T-helper 9 cell (primary cell): Measurements from ENCODE around the gene PCBP1.
"Not testable (repeated sequence)": the region's sequence is repeated elsewhere in the genome, so short reads cannot be mapped to it uniquely, and the experiment has no call there.

Source experiments
- DNase-seq: peaks from one replicate; pipeline ENCODE4 v3.0.0-alpha.2; 2020

PCBP1 gene

DNA sequence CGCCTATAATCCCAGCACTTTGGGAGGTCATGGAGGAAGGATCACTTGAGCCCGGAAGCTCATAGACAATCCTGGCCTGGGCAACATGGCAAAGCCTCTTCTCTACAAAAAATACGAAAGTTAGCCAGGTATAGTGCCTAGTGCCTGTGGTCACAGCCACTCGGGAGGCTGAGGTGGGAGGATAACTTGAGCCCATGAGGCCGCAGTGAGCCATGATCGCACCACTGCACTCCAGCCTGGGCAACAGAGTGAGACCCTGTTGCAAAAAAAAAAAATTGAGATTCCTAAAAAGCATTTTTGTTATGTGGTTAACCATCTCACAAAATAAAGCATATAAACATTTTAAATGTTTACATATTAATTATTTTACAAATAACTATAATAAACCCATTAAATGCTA is 13.9 kb downstream of the PCBP1 start:
- DNase-seq: no peak

- not testable (repeated sequence) for DNase-seq
Observed at GRCh38 chr2:70101686-70102085, 14.4 kb downstream of the PCBP1 start.

DNA sequence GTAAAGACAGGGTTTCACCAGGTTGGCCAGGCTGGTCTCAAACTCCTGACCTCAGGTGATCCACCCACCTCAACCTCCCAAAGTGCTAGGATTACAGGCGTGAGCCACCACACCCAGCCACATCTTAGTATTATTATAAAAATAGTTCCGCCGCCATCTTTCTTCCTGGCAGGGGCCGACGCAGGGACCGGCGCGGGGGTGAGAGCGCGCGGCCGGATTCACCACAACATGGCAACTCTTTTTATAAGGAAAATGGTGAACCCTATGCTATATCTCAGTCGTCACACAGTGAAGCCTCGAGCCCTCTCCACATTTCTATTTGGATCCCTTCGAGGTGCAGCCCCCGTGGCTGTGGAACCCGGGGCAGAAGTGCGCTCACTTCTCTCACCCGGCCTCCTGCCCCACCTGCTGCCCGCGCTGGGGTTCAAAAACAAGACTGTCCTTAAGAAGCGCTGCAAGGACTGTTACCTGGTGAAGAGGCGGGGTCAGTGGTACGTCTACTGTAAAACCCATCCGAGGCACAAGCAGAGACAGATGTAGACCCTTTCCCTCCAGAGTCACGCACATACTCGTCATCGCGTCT is 15.1 kb downstream of the PCBP1 start:
- not testable (repeated sequence) for DNase-seq

GRCh38 chr2:70103531-70104061 is 16.3 kb downstream of the PCBP1 start:
- DNase-seq: no peak

DNA sequence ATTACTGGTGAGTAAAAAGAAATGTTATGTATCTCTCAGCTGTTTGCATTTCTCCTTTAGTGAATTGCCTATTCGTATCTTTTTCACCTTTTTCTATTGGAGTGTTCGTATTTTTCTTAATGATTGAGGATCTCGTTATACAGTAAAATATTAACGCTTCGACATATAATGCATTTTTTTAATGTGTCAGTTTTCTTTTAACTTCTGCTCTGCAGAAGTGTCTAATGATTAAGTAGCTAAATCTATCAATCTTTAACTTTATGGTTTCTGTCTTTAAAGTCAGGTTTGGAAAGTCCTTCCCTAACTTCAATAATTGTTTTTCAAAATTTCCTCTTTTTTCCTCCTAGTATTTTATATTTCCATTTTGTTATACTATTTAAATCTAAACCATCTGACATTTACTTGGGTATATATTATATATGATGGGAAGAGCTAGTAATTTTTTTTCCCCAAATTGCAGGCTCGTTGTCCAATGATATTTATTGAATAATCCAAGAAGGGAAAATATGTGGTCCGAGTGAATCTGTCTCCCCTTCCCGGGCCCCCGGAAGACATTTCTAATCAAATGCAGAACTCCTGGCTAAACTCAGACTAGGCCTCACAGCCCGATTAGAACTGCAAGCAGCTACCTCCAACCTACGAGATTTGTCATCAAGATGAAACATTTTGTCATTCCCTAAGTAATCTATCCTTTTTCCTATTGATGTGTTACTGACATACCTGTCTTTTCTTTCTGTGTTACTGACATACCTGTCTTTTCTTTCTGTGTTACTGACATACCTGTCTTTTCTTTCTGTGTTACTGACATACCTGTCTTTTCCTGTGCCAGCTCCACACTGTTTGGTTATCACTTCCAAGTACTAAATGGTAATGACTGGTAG is 17.2 kb downstream of the PCBP1 start:
- DNase-seq: no peak

DNA sequence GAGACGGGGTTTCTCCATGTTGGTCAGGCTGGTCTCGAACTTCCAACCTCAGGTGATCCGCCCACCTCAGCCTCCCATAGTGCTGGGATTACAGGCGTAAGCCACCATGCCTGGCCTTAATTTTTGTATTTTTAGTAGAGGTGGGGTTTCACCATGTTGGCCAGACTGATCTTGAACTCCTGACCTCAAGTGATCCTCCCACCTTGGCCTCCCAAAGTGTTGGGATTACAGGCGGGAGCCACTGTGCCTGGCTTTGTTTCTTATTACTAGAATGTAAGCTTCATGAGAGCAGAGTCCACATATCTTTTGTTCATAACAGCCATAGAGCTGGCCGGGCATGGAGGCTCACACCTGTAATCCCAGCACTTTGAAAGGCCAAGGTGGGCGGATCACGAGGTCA is 18.9 kb downstream of the PCBP1 start:
- DNase-seq: not testable (repeated sequence)

- not testable (repeated sequence) for DNase-seq
Observed at GRCh38 chr2:70110397-70110796, 23.1 kb downstream of the PCBP1 start.

DNA sequence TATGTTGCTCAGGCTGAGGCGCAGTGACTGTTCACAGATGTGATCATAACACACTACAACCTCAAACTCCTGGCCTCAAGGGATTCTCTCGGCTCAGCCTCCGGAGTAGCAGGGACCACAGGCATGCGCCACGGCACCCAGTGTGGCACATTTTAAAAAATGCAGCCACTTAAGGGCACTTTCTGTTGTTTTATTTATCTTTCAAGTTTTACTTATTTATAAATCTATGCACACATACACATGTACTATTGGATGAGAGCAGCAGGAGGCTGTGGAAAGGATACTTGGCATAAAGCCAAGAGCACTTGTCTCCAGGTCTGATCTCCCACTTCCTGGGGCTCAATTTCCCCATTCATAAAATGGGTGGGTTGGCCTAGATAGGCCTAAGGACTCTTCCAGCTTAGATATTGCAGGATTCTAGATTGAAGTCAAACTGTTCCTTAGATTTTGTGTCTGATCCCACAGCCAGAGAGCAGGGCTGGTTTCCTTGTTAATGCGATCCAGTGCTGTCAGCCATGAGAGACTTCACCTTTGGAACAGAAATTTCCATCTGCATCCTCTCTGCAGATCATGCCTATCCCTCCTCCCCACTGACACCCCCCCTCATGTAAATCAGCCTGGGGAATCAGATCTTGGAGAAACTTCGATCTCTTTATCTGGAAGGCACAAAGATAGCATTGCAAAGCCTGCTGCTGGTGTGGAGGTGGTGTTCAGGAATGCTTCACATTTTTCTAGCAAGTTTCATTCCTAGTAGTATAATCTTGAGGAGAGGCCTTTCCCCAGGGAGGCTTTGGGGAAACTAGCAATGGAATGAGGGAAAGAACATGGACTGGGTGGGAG is 24.7 kb downstream of the PCBP1 start:
- no peak for DNase-seq

- DNase-seq: no peak
Observed at GRCh38 chr2:70113359-70114070, 26.2 kb downstream of the PCBP1 start.

- no peak for DNase-seq
Observed at GRCh38 chr2:70115646-70116442, 28.6 kb downstream of the PCBP1 start.

DNA sequence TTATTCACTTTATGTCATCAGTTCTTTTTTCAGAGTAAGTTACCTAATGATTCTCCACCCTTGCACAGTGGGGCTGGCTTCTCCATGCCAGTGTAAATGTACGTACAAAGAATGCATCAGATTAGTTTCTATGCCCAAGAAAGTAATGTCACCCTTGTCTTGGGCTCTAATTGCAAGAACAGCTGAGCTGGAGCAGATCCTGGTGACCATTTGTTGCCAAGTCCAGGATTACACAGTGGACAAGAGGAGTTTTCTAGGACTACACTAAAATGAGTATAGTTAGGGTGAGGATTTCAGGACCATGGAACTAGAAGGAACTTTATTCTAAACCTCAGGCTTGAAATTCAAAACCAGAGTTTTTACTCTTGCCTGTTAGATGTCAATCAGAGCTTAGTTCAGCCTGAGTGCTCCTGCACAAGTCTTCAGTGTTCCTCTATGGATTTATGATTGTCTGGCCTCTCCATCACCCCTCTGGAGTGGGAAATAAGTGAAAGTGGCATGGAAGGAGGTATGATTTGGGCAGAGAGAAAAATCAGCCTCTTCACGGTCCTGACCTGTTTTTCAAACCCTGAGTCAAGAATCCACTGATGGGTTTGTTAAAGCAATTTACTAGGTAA is 29.8 kb downstream of the PCBP1 start:
- no peak for DNase-seq

- DNase-seq: no peak
Observed at GRCh38 chr2:70118798-70119454, 31.6 kb downstream of the PCBP1 start.

GRCh38 chr2:70121627-70122372 is 34.5 kb downstream of the PCBP1 start:
- DNase-seq: no peak

- DNase-seq: no peak
Observed at GRCh38 chr2:70122470-70122869, 35.2 kb downstream of the PCBP1 start.

DNA sequence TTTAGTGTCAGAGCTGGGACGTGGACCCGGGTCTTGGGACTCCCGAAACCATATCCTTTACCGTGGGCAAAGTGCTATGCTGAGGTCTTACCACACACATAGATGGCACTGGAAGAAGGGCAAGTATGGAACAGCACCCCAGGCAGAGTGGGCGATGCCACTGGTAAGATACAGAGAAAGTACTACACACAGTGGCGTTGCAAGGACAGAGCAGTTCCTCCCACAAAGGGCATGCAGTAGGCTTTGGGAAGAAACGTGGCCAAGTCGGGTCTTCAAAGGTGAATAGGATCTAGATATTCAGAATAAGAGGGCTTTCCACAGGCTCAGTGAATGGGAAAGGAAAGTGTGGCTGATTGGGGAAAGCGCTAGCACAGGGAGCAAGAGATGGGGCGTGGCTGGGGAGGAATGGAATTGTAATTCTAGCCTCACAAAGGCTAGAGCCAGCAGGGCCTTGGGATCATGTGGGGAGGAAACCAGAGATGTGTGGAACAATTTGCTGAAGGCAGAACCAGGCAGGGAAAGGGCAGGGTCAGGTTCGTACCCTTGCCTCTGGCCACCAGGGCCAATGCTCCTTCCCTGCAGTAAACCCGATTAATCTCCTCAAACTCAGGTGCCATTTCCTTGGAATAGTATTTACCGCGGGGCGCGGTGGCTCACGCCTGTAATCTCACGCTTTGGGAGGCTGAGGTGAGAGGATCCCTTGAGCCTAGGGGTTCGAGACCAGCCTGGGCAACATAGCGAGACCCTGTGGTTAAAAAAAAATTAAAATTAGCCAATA is 36.0 kb downstream of the PCBP1 start:
- no peak for DNase-seq

GRCh38 chr2:70123829-70124116 is 36.5 kb downstream of the PCBP1 start:
- DNase-seq: no peak

- peak; percentile 53 for DNase-seq
Observed at GRCh38 chr2:70124983-70125480, 37.8 kb downstream of the PCBP1 start.

DNA sequence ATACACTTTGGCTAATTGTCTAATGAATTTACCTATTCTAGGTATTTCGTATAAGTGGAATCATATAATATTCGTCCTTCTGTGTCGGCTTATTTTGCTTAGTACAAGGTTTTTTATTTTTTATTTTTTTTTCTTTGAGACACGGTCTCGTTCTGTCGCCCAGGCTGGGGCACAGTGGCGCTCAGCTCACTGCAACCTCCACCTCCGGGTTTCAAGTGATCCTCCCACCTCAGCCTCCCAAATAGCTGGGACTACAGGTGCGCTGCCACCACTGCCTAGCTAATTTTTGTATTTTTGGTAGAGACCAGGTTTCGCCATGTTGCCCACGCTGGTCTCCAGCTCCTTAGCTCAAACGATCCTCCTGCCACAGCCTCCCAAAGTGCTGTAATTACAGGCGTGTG is 38.2 kb downstream of the PCBP1 start:
- no peak for DNase-seq

DNA sequence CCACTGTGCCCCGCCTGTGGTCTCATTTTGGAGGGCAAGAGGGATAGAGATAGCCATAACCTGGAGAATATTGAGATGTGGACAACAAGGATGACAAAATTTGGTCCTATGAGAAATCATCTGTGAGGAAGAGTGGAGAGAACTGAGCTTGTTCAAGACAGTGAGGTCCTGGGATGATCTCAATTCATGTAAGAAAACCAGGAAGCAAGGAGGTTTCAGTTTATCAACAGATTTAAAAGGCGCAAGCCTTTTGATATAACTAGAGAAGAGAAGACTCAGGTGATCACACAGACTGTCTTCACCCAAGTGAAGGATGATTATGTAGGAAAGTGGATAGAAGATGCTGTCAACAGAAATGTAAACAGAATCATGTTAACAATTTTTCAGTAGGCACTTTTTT is 39.1 kb downstream of the PCBP1 start:
- no peak for DNase-seq
